NCI-H774 (cell line): ENCODE data around the gene SH3TC1.

Experiments used
- DNase-seq: peaks from one replicate; lab custom pipeline; 2025; lab: John Stamatoyannopoulos, UW

Gene SH3TC1

DNA sequence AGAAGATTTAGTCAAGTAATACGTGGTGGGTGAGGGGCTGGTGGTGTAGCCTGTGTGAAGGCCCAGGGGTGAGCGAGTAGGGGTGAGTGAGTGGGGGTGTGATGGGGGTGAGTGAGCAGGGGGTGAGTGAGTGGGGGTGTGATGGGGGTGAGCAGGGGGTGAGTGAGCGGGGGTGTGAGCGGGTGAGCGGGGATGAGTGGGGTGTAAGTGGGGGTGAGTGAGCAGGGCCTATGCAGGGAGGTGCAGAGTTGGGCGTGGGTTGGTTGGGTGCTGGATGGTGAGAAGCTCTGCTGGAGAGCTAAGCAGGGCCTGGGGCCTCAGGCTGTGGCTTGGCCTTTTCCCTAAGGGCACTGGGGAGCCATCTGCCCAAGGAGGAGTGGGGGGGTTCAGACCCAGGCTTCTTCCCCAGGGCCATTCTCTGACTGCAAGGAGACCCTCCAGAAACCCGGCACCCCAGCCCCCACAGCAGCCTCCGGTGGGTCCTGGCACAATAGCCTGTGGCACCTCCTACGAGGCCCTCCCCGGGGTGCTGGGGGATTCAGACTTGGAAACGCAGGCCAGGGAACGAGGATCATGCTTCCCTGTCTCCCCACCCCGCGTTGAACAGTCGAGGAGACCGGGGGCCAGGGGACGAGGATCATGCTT, 30.4 kb downstream of the SH3TC1 start:
- DNase-seq: no peak

DNA sequence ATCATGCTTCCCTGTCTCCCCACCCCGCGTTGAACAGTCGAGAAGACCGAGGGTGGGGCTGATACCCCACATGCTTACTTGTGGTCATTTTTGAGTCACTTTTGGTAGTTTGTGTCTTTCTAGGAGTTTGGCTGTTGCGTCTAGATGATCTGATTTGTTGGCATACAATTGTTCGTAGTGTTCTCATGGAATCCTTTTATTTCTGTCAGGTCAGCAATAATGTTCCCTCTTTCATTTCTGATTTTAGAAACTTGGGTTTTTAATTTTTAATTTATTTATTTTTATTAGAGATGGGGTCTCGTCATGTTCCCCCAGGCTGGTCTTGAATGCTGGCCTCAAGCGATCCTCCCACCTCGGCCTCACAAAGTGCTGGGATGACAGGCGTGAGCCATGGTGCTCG, 30.9 kb downstream of the SH3TC1 start:
- no peak for DNase-seq

DNA sequence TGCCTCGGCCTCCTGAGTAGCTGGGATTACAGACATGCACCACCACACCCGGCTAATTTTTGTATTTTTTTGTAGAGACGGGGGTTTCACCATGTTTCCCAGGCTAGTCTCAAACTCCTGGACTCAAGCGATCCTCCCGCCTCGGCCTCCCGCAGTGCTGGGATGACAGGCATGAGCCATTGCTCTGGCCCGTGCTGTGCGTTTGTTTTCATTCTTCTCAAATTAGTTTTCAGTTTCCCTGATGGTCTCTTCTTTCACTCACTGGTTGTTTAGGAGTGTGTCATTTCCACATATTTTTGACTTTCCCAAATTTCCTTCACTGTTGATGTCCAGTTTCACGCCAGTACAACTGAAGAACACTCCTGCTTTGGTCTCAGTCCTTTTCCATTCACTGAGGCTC, 31.8 kb downstream of the SH3TC1 start:
- no peak for DNase-seq

DNA sequence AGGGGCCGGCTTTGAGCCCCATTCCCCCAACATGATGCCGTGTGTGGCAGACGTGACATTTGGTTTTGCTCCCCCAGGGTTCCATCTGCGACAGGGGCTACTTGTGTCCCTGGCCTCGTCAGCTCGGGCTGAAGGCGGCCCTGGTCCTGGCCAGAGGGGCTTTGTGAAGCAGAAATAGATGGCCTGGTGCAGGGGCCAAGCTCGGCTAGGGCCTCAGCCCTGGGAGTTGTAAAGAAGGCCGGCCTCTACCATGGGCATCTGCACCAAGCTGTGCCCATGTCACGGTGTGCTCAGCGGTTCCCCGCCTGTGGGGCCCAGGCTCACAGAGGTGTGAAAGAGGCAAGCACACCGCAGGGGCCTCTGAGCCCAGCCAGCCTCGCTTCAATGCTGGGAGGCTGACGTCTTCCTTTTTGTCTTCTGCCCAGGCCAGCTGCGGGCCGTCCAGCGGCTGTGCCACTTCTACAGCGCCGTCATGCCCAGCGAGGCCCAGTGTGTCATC, 32.5 kb downstream of the SH3TC1 start:
- no peak for DNase-seq

DNA sequence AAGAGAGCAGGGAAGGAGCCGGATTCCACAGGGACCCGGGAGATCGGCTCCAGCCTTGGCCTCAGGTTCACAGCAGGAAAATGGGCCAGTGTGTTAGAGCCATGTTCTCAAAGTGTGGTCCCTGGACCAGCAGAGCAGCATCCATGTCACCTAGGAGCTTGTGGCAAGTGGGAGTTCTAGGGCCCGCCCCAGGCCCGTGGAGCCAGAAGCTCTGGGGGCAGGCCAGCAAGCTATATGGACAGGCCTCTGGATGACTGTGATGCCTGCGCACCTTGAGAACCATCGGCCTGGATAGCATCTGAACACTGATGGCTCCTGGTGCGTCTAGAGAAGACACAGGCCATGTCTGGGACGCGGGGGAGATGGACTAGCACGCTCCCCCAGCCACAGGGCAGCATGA, 33.7 kb downstream of the SH3TC1 start:
- DNase-seq: no peak

DNA sequence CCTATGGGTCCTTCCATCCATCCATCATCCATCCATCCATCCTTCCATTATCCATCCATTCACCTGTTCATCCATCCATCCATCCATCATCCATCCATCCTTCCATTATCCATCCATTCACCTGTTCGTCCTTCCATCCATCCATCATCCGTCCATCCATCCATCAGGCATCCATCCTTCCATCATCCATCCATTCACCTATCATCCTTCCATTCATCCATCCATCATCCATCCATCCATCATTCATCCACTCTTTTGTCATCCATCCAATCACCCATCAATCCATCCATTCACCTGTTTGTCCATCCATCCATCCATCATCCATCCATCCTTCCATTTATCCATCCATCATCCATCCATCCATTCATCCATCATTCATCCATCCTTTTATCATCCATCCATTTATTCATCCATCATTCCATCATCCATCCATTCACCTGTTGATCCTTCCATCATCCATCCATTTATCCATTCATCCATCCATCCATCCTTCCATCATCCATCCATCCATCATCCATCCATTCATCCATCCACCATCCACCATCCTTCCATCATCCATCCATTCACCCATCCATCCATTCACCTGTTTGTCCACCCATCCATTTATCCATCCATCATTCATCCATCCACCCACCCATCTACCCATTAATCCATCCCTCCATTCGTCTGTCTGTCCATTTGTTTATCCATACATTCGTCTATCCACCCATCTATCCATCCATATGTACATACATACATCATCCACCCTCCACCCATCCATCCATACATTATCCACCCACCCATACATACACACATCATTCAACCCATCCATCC, 34.8 kb downstream of the SH3TC1 start:
- no peak for DNase-seq

DNA sequence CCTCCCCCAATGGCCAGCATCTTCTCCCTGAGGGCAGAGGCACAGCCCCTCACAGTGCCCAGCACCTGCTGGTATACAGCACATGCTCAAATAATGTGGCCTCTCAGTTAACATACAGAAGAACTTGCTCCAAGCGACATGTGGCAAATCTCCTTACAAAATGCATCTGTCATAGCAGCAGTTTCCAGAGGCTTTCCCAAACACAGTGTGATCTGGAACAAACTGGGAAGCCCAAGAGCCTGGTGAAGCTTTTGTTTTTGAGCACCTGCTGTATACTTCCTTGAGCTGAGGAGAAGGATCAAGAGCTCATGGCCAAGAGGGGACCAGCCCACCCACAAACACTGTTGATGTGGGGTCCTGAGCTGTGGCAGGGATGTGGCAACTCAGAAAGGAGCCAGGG, 35.6 kb downstream of the SH3TC1 start:
- DNase-seq: no peak

DNA sequence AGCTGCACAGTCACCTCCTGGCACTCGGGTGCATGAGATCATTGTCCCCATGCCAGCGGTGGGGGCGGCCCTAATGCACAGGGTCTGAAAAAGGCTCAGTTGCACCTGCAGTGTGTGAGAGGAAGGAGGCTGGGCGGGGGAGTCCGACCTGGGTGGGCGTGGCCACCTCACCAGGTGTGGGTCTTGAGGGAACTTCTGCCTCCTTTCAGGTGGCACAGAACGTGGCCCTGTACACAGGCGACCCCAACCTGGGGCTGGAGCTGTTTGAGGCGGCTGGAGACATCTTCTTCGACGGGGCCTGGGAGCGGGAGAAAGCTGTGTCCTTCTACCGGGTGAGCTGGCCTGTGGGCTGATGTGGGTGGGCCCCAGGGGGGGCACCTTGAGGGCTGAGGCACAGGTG, 36.1 kb downstream of the SH3TC1 start:
- DNase-seq: peak; percentile 18

DNA sequence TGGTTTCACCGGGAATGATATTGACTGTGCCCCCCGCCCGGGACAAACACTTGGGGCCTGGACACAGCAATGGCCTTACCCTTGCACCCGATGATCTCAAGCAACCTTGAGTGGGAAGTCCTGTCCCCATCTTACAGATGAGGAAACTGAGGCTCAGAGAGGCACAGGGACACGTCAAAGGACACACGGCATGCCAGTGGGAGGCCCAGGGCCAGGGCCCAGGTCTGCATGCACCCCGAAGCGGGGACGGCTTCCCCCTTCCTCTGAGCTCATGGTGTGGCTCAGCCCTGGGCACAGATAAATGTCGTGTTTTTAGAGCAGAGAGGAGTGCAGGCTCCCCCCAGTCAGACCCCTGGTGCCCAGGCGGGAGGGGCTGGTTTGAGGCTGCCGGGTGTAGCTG, 36.6 kb downstream of the SH3TC1 start:
- DNase-seq: no peak

DNA sequence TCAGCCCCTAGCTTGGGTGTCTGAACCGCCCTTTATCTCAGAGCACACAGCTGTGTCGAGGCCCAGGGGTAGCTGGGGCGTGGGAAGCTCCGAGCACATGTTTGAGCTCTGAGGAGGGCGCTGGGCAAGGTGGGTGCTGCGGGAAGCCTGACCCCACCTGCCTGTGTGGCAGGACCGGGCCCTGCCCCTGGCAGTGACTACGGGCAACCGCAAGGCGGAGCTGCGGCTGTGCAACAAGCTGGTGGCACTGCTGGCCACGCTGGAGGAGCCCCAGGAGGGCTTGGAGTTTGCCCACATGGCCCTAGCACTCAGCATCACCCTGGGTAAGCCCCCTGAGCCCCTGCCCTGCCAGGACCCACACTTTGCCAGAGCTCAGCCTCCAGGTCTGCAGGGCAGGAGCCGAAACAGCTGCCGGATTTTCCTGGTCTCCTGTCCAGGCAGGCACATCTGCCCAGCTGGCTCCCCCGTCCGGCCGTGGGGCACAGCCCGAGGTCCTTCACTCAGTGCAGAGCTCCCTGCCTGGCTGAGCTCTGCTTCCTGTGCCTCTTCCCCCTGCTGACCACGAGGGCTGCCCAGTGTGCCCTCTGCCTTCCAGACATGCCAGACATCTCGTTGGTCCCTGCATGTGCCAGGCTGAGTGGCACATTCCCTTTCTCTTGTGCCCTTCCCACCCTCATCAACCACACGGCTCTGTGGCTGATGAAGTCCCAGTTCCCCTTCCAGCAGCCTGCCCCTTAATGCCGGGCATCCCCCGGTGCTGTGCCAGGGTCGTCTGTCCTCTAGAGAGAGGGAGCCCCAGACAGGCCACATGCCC, 37.2 kb downstream of the SH3TC1 start:
- no peak for DNase-seq

DNA sequence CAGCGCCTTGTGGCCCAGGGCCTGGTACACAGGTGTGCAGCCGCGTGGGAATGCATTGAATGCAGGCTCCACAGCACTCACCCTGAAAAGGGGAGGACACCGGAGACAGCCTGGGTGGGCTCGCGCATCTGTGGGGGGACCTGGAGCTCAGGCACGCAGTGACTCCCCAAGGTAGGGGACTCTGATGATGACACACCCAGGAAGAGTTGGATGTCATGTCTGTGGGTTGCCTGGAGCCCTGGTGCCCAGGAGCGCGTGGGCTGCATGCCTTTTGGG, 37.8 kb downstream of the SH3TC1 start:
- DNase-seq: no peak

DNA sequence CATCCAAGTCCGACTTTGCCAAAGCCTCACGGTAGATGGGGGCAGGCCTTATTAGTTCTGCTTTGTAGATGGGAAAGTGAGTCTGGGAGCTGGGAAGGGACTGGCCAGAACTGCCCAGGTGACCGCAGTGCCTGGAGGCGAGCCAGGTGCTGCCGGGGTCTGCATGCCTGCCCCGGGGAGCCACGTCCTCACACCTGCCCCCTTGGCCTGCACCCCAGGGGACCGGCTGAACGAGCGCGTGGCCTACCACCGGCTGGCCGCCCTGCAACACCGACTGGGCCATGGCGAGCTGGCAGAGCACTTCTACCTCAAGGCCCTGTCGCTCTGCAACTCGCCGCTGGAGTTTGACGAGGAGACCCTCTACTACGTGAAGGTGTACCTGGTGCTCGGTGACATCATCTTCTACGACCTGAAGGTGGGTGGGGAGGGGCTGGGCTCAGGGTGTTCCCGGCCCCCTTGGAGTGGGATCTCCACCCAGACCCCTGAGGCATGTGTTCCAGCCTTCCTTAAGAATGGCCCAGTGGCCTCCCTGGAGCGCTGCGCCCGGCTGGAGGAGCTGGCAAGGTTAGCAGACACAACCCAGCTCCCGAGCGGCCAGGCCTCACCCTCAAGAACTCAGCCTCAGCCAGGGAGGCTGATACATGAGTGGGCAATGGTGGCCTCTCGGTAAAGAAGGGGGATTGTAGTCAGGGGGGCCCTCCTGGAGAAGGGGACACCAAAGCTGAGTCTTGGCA, 38.3 kb downstream of the SH3TC1 start:
- DNase-seq: no peak

DNA sequence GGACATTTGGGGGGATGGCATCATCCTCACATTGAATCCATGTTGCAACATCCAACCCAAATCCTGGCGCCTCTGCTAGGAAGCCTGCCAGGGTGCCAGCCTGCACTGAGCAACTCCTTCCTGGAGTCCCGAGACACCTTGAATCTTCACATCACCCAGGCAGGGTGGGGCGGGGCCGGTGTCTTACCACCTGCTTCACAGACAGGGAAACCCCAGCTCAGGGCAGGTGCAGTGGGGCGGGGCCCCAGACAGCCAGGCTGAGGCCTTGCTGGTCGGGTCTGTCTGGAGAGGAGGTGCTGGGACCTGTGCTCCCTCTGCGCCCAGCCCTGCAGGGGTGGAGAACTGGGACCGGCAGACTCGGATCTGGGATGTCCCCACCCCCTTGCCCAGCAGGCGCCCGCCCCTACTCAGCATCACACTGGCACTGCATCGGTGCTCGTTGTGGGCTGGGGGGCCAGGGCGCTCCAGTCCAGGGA, 39.0 kb downstream of the SH3TC1 start:
- peak; percentile 6 for DNase-seq

DNA sequence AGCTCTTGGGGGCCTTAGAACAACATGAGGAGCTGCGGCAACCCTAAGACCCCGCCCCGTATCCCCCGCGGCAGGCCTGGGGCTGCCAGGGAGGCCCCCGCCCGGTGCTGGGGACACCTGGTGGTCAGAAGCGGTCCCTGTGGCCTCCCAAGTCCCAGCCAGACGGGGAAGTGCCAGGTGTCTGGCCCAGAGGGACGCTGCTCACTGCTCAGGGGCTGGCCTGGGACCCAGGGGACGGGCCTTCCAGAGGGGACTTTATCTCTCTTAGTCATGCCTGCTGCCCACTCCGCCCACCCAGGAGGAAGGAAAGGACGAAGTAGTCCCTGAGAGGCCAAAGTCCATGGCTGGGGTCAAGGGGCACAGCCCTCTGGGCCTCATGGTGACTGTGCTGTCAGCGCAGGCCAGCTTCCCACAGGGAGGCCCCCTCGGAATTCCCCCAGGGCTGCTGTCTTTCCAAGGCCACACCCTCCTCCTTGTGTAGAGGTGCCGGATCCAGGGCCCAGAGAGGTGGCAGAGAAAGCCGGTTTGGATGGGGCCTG, 39.5 kb downstream of the SH3TC1 start:
- DNase-seq: no peak

DNA sequence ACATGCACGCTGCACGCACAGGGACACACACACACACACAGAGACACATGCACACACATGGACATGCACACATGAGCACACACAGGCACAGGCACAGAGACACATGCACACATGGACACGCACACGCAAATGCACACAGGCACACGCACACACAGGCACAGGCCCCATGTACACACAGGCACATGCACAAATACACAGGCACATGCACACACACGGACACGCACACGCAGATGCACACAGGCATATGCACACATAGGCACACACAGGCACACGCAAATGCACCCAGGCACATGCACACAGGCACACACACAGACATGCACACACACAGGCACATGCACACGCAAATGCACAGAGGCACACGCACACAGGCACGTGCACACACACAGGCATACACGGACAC, 40.1 kb downstream of the SH3TC1 start:
- no peak for DNase-seq

DNA sequence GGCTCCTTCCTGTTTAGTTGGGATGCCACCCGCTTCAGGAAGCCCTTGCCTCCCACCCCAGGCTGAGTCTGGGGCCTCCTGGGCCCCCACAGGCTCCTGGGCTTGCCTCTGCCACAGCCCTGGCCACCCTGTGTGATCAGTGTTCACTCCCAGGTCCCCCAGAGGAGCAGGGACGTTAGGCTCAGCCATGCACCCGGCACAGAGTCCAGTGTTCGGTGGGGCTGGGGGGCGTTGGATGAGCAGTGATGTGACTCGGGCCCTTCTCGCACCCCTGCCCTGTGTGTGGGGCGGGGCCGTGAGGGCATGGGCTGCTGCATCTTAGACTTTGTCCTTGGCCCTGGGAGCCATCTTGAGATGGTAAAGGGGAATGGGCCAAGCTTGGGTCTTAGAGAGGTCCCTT, 40.6 kb downstream of the SH3TC1 start:
- DNase-seq: no peak

DNA sequence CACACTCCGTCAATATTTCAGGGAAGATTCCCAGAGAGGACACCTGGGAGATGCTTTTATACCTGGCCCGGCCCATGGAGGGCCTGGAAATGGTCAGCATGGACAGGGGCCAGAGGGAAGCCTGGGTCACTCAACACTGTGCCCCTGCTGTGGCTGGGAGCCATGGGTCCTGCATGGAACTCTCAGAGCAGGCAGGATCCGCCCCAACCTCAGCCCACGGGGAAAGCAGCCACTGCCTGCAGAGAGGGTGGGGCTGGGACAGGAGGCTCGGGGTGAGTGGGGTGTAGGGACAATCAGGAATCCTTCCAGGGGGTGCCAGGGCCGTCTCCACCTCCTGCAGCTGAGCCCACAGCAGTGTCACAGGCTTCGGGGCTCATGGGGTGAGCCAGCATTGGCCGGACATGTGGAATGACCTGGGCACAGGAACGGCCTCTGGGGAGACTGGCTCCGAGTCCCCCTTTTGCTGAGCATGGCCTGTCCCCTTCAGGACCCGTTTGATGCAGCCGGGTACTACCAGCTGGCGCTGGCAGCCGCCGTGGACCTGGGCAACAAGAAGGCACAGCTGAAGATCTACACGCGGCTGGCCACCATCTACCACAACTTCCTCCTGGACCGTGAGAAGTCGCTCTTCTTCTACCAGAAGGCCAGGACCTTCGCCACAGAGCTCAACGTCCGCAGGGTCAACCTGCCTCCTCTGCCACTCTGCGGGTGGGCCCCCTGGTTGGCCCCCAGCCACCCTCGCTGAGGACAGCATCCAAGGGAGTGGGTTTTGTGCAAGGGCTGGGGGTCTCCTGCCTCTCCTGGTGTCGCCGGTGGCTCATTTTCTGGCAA, 41.3 kb downstream of the SH3TC1 start:
- no peak for DNase-seq

DNA sequence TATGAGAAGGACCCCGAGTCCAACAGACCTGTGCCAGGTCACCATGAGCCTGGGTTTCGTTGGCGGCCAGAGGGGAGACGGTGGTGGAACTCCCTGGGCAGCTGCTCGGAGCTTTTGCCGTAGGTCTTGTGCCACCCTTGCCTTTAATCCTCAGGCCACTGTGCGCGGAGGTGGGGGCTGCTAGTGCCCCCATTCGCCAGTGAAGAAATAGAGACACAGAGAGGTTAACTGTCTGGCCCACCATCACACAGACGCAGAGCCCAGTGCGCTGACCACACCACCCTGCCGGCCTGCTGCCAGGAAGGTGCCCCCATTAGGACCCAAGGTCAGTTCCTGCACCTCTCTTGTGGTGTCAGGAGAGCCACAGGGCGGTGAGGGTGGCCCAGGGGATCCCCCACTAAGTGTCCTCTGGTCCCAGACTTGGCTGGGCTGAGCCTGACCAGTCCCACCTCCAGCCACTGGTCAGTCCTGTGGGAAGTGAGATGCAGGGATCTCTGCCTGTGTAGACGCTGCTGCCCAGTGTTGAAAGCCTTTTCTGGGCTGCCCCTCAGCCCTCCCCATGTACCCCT, 42.2 kb downstream of the SH3TC1 start:
- DNase-seq: no peak

DNA sequence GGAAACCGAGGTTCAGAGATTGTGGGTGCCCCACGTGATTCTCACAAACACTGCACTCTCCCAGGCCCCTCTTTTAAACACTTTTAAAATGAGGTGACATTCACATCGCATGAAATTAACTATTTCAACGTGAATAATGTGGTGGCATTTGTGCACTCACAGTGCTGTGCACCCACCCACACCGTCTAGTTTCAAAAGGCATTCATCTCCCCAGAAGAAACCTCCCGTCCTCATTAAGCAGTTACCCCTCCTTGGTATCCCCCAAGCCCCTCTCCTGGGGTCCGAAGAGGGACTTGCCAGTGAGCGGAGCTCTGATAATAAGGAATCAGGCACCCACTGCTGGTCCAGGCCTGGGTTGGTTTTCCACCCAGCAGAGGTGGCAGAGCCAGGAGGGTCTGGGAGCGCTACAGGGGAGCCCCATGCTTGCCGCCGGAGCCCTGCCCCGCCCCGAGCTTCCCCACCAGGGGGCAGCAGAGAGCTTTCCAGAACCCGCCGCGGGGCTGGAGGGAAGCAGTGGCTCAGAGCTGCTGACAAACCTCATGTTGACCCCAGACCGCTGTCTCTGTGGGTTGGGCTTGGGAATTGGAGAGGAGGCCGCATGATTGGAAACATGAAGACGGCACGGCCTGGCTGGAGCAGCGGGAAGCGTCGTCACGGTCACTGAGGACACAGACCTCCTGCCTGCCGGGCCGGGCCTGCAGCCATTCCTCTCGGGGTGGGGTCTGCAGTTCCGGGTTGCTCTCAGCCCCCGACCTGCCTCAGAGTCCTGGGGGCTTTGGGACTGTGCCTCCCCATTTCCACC, 43.0 kb downstream of the SH3TC1 start:
- DNase-seq: peak; percentile 30
